ENCODE measurements around the gene PRAC2. TPM values are rescaled to one million over a fixed set of nuclear protein-coding genes. Genes with fewer than 3 reads are reported as not detected.

PRAC2 gene
- total and polyA plus RNA-seq, 5 experiments from 2014 or later = not detected

DNA sequence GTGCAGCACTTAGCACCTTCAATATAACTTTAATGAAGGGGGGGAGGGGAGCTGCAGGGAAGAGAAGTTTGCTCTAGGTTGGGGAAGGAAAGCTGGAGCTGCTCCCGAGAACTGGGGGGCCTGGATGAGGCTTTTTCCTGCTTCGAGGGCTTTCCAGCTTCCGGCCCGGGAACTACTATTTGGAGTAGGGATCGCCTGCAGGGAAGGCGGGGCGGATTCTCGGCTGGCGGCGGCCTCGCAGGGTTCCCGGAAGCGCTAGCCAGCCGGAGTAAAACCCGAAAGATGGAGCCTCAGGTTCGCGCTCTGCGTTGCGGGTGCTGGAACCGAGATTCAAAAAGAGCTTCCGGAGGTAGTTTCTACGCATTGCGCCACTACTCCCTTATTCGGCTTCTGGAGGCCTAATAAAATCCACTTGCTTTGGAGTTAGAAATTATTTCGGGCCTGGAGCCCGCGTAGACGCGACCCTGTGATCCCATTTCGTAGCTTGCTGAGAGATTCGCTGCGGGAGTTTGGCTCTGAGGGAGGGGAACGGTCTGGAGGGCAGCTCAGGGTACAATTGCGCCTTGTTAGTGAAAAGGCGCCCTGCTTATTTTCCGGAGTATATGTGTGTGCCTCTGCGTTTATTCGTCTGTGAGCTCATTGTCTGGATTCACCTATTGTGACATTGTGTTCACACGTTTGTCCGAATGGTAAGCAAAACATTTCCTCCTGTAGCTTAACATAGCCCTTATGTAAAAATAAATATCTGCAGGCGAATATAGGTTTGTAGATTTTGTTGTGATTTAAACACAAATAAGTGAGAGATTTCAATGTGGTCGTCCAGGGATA lies 652 bp downstream of the PRAC2 start:
- Mint-ChIP-seq H3K4me3 (peak overlapping the region; percentile 49 to 82 (median 76)), H3K27me3 (peaks cover 56 to 98% (median 79%) of the 10 kb centered on the region in 5 donors), H3K36me3 (peaks cover 0 to 18% (median 13%) of the 10 kb centered on the region in 3 donors), H3K27ac (no peak overlapping the region), H3K4me1 (peaks cover 23 to 51% (median 44%) of the 10 kb centered on the region in 4 donors), H3K9me3 (peaks cover 0 to 7% (median 0%) of the 10 kb centered on the region in 9 donors)
- DNase-seq (peak in 1 of 10 donors; percentile 33), ATAC-seq (peak in 1 of 2 donors; percentile 22)
- POLR2A ChIA-PET = interaction anchor here (0.5 to 1.6 kb wide), 7 partner anchors 8 to 551 kb away, joined by 3 to 5 read pairs (median 3); no protein-coding TSS in a partner anchor

DNA sequence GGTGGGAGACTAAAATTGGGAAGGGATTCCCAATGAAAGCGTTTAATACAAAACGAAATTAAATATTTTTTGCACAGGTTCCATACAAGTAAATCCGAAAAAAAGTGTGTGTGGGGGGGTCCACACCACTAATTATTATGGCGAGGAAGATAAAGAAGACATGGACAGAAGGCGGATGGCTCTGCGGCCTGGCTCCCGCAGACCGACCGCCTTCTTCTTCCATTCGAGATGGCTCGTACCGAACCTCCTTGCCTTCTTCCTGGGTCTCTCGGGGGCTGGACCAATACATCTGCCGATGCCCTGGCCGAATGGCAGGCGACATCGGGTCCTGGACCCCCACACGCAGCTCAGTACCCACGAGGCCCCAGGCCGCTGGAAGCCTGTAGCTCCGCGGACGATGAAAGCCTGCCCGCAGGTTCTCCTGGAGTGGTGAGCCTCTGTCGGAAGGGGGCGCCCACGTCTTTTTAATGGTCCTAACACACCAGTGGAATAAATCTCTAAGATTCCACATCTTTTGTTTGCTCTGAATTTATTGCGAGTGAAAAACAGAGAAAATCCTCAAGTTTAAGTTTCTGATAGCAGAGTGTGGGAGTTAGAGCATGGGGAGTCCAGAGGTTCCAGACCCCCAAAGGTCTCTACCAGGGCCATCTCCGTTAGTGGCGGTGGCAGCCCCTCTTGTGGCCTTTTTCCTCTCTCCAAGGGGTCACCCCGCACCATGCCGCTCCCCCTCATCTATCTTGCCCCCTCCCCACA lies 1.4 kb downstream of the PRAC2 start:
- peak overlapping the region; percentile 49 to 82 (median 76) for H3K4me3 Mint-ChIP-seq
- H3K27me3 Mint-ChIP-seq = peaks cover 54 to 98% (median 77%) of the 10 kb centered on the region in 5 donors
- POLR2A ChIA-PET = interaction anchor here (0.5 to 1.6 kb wide), 4 partner anchors 8 to 551 kb away, joined by 3 read pairs; no protein-coding TSS in a partner anchor
- DNase-seq (peak; percentile 54 to 89 (median 68)), ATAC-seq (peak; percentile 75 to 77)
- H3K27ac Mint-ChIP-seq = peak overlapping the region in 1 of 10 donors; percentile 48
- peaks cover 0 to 7% (median 0%) of the 10 kb centered on the region in 9 donors for H3K9me3 Mint-ChIP-seq
- peaks cover 26 to 51% (median 41%) of the 10 kb centered on the region in 4 donors for H3K4me1 Mint-ChIP-seq
- H3K36me3 Mint-ChIP-seq = peaks cover 0 to 18% (median 12%) of the 10 kb centered on the region in 3 donors

DNA sequence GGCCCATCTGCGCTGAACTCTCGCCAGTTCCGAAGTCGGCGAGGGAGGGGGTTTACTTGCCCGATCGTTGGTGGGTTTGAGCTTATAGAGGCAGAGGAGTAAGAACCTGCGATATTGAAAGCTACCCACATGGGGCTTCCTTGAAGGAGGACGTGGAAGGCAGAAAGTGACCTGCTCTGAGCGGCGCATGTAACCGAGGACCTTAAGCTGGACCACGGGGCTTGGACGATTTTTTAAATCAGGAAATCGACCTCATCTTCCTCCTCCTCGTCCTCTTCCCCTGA lies 2.0 kb downstream of the PRAC2 start:
- Mint-ChIP-seq H3K36me3 (peaks cover 0 to 18% (median 12%) of the 10 kb centered on the region in 3 donors), H3K9me3 (peaks cover 0 to 7% (median 0%) of the 10 kb centered on the region in 9 donors), H3K4me3 (peak overlapping the region in 8 of 10 donors; percentile 46 to 76 (median 71)), H3K4me1 (peaks cover 28 to 52% (median 41%) of the 10 kb centered on the region in 4 donors), H3K27ac (no peak overlapping the region), H3K27me3 (peaks cover 54 to 98% (median 79%) of the 10 kb centered on the region in 5 donors)
- POLR2A ChIA-PET = interaction anchor here (0.8 kb wide), 1 partner anchor 11 kb away, joined by 3 read pairs; no protein-coding TSS in a partner anchor
- ATAC-seq (peak in 1 of 2 donors; percentile 5), DNase-seq (no peak)

DNA sequence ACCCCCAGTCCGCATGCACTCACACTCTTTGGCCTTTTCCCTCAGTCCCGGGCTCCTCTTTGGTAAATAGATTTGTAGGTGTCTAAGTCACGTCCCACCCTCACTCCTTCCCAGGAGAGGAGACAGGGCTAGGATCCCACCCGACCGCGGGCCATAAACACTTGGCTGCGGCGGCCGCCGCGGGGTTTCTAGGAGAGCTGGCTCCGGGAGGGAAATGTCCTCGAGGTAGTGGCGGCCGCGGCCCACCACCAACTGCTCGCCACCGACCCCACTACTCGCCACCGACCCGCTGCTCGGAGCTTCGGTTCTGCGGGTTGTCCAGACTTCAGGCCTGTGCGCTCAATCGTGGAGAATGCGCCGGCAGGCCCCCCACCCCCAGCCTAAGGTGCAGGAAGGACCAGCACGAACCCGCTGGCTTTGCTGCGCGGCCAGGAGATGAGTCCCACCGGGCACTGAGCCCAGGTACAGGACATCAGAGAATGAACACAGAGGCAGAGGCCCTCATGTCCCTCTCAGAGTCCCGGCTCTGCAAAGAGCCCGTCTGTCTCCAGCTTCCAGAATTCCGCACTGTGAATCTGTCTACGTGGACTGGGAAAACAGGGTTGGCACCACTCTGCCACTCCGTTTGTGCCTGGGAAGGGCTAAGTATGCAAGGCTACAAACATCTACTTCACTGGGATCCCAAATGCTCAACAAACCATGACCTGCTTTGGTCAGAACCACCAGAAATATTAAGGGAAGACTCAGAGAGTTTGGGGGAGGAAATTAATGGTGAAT lies 2.5 kb downstream of the PRAC2 start:
- ATAC-seq (no peak), DNase-seq (no peak)
- Mint-ChIP-seq H3K9me3 (peaks cover 0 to 4% (median 0%) of the 10 kb centered on the region in 9 donors), H3K27ac (peak overlapping the region in 1 of 10 donors; percentile 62), H3K4me3 (peak overlapping the region in 8 of 10 donors; percentile 46 to 76 (median 71)), H3K4me1 (peaks cover 29 to 52% (median 40%) of the 10 kb centered on the region in 4 donors), H3K27me3 (peaks cover 56 to 98% (median 81%) of the 10 kb centered on the region in 5 donors), H3K36me3 (peaks cover 0 to 18% (median 10%) of the 10 kb centered on the region in 3 donors)
- POLR2A ChIA-PET = interaction anchor here (0.5 to 0.8 kb wide), 2 partner anchors 10 to 159 kb away, joined by 3 read pairs; no protein-coding TSS in a partner anchor

DNA sequence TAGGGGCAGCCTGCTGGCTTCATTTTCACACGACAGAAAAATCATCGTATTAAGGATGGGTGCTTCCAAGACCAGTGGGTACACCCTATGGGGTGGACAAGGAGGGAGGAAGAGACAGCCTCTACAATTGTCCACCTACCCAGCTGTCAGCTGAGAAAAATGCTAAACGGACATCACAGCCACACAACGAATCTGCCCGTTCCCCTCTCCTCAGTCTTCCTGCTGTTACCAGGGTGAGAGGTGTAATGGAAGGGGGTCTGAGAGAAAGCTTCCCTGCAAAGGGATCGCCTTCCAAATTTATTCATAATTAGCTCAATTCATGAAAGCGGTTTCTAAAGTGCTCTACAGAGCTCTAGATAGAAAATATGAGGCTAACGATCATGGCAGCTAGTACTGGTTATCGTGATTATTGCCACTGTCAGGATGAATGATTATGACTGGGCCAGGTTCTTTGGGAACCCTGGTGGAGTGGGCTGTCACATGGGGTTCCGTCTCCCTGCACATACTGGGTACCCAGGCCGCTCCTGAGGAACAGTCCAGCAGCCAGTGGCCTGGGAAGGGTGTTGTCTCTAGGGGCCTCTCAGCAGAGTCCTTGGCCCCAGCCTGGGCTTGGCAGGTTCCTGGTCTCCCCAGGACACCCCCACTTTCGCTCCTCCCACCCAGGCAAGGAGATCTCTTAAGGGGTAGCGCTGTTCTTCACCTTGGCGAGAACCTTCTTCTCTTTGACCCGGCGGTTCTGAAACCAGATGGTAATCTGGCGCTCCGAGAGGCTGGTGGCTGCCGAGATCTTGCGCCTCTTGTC lies 3.3 kb downstream of the PRAC2 start:
- DNase-seq (no peak), ATAC-seq (no peak)
- Mint-ChIP-seq H3K9me3 (no peaks in the 10 kb centered on the region), H3K4me1 (peaks cover 28 to 52% (median 40%) of the 10 kb centered on the region in 4 donors), H3K36me3 (peaks cover 0 to 13% (median 7%) of the 10 kb centered on the region in 3 donors), H3K4me3 (peak overlapping the region in 1 of 10 donors; percentile 45), H3K27ac (peak overlapping the region in 1 of 10 donors; percentile 77), H3K27me3 (peaks cover 54 to 98% (median 81%) of the 10 kb centered on the region in 5 donors)
- POLR2A ChIA-PET = interaction anchor here (0.5 kb wide), 1 partner anchor 158 kb away, joined by 3 read pairs; no protein-coding TSS in a partner anchor

DNA sequence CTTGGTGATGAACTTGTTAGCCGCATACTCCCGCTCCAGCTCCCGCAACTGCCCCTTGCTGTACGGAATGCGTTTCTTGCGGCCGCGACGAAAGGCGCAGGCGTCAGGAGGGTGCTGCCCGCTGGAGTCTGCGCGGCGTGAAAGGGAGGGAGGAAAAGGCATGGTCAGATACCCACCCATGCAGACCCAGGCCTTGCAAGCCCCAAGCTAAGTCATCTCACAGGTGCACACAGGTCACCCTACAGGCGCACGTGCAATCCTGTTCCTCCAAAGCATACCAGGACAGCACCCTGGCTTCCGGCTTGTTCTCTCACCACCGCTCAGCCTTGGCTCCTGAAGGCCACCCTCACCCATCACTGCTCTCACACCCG lies 3.9 kb downstream of the PRAC2 start:
- ATAC-seq (no peak), DNase-seq (no peak)
- Mint-ChIP-seq H3K9me3 (no peaks in the 10 kb centered on the region), H3K27me3 (peaks cover 57 to 99% (median 84%) of the 10 kb centered on the region in 5 donors), H3K4me3 (peak overlapping the region in 2 of 10 donors; percentile 8 to 49), H3K27ac (peak overlapping the region in 1 of 10 donors; percentile 25), H3K36me3 (peaks cover 0 to 13% (median 7%) of the 10 kb centered on the region in 3 donors), H3K4me1 (peaks cover 28 to 52% (median 40%) of the 10 kb centered on the region in 4 donors)
- POLR2A ChIA-PET = no interaction called here

DNA sequence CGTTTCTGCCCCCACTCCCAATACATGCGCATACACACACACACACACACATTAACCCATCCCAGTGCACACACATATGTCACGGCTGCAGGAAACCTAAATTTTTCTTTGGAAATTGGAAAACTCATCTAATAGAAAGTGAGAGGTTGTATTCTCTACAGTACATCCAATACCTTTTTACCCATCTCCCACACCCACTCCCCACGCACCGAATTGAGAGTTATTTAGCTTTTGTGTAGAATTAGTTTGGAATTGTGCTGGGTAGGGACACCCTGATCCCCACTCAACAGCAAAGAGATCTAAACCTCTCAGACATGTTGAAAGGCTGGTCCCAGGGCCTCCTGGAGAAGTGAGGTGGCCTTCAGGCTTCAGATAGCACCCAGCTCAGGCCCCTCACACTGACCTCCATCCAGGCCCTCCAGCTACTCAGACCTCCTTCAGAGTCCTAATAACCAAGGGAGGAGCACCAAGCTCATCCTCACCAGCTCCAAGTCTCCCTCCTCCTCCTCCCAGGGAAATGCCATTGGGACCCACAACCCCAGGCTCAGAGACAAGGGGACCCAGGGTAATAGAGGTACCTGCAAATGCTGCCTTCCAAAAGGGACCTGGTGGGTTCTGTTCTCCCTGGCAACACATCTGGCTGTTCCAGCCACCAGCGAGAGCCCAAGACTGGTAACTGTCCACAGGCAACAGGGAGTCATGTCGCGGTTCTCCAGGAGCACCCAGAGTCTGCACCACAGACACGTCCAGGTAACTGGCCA lies 4.6 kb downstream of the PRAC2 start:
- POLR2A ChIA-PET = interaction anchor here (1.5 kb wide), 1 partner anchor 10 kb away, joined by 3 read pairs; no protein-coding TSS in a partner anchor
- Mint-ChIP-seq H3K27me3 (peaks cover 56 to 99% (median 85%) of the 10 kb centered on the region in 5 donors), H3K4me1 (peaks cover 27 to 53% (median 42%) of the 10 kb centered on the region in 4 donors), H3K36me3 (peaks cover 0 to 13% (median 7%) of the 10 kb centered on the region in 3 donors), H3K27ac (no peak overlapping the region), H3K9me3 (no peaks in the 10 kb centered on the region), H3K4me3 (peak overlapping the region in 7 of 10 donors; percentile 8 to 91 (median 73))
- ATAC-seq = no peak
- DNase-seq = no peak

DNA sequence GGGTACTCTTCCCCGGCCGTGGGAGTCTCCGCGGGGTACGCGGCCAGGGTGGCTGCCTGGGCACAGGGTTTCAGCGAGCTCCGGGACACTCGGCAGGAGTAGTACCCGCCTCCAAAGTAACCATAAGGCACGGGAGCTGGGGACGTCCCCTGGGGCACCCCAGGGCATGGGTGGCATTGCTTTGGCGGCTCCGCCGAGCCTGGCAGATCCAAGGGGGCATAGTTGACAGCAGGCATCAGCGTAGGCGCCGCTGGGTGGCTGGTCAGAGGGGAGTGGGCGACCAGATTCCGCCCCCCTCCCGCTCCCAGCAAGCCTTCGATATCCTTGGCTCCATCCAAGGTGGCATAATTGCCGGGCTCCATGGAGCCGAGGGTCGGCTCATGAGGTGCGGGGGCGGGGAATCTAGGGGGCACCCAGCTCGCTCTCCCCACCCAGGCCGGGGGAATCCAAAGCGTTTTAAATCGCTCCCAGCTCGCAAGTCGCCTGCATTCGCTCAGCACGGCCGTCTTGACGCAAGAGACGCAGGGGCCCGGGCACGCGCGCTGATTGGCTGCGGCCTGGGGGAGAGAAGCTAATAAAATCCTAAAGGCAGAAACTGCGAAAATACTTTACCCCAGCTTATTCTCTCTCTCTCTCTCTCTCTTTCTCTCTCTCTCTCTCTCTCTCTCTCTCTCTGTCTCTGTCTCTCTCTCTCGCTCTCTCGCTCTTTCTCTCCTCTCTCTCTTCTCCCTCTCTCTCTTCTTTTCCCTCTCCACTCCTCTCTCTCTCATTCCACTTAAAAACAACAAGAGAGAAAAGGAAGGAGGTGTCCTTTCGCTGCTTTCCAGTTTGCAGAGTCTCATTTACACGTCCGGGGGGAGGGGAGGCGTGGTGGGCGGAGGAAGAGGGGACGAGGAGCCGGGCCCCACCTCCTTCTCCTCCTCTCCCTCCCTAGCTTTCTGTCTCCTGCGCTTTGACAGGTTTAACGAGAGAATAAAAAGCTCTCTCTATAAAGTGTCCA lies 5.5 kb downstream of the PRAC2 start, which contains the start of gene HOXB13:
HOXB13 (minus strand) TSS at position 519 of the 1,000 bp plus-strand sequence; CDS start at position 362, 157 bp downstream.
- Mint-ChIP-seq H3K9me3 (no peaks in the 10 kb centered on the region), H3K36me3 (peaks cover 0 to 15% (median 7%) of the 10 kb centered on the region in 3 donors), H3K27ac (peak within 1 kb of the TSS in 3 of 10 donors; percentile 43 to 79 (median 79)), H3K27me3 (peaks cover 57 to 99% (median 83%) of the 10 kb centered on the region in 5 donors), H3K4me3 (peak within 1 kb of the TSS; percentile 36 to 91 (median 76)), H3K4me1 (peaks cover 31 to 55% (median 43%) of the 10 kb centered on the region in 4 donors)
- ATAC-seq (peak in 1 of 2 donors; percentile 60), DNase-seq (peak in 4 of 10 donors; percentile 30 to 38 (median 36))
- POLR2A ChIA-PET = interaction anchor here (0.5 to 1.5 kb wide), 3 partner anchors 11 to 333 kb away, joined by 3 to 4 read pairs (median 3); no protein-coding TSS in a partner anchor

Measured in naive thymus-derived CD8-positive, alpha-beta T cell (primary cell).